Endothelial cell of umbilical vein (primary cell): ENCODE measurements around the gene GNB1. TPM values are rescaled to one million over a fixed set of nuclear protein-coding genes. Genes with fewer than 3 reads are reported as not detected.

ENCODE experiments used
- BruUV-seq: library from RNA; stranded (reverse); fragments of 400-500 nt; replicated peaks from 2 replicates; lab custom pipeline; 2021; lab: Mats Ljungman, UMichigan
- CTCF ChIA-PET: fragments of 300-600, 350-600 bp; sonication (Branson Sonifier 250); formaldehyde crosslinking; loops from one replicate; lab custom pipeline; 2021; ENCODE audit warnings: antibody characterized with exemption, inconsistent platforms; lab: Charles Lee
- POLR2A ChIA-PET: fragments of 300-600, 350-600 bp; sonication (Branson Sonifier 250); formaldehyde crosslinking; loops from one replicate; lab custom pipeline; 2021; ENCODE audit warnings: antibody characterized with exemption, inconsistent platforms; lab: Charles Lee
- DNase-seq: peaks from one replicate; pipeline ENCODE4 v3.0.0-alpha.2; 2011; ENCODE audit warnings: low read depth, low spot score
- FAIRE-seq: peaks from 2 replicates; lab custom pipeline; 2011; peaks lifted over from hg19 to GRCh38; lab: Jason Lieb, UNC
- H2AFZ ChIP-seq: 2 replicates; pipeline ENCODE4 v1.6.0; 2012; ENCODE audit warnings: low read depth, low read length, control low read depth, inconsistent platforms
- H3K27ac ChIP-seq: 2 replicates; pipeline ENCODE4 v1.5.1; 2011; ENCODE audit warnings: low read depth, mild to moderate bottlenecking, control low read depth, low read length, moderate library complexity; ENCODE audit not compliant: insufficient read depth
- H3K27me3 ChIP-seq, 2 experiments: 2 replicates each; pipeline versions ENCODE4 v1.6.0 to v1.6.1; 2011; ENCODE audit warnings: low read length in 2 of 2, mixed read lengths in 1 of 2; ENCODE audit not compliant: control insufficient read depth in 2 of 2, insufficient read depth in 2 of 2
- H3K36me3 ChIP-seq, 2 experiments: 2 replicates in 1 of 2; 3 replicates in 1 of 2; pipeline ENCODE4 v1.5.1; 2011; ENCODE audit warnings: low read length in 2 of 2, mild to moderate bottlenecking in 1 of 2, moderate library complexity in 1 of 2; ENCODE audit not compliant: control insufficient read depth in 2 of 2, insufficient read depth in 2 of 2; ENCODE audit errors: extremely low read depth in 1 of 2
- H3K4me1 ChIP-seq: 3 replicates; pipeline ENCODE4 v1.5.1; 2011; ENCODE audit warnings: mild to moderate bottlenecking, low read length; ENCODE audit not compliant: control insufficient read depth, insufficient read depth; ENCODE audit errors: extremely low read depth
- H3K4me2 ChIP-seq: 2 replicates; pipeline ENCODE4 v1.6.1; 2011; ENCODE audit warnings: low read length, control low read depth, mixed read lengths; ENCODE audit not compliant: insufficient read depth
- H3K4me3 ChIP-seq, 3 experiments: fragments of 200-600 bp in 1 of 3; sonication (generic), shearing (Covaris generic) in 1 of 3; replicated peaks in 1 of 3; 2 replicates each; pipeline ENCODE4 v1.5.1; 2011 to 2016; ENCODE audit warnings: control low read depth in 3 of 3, low read length in 3 of 3, mild to moderate bottlenecking in 2 of 3, inconsistent platforms in 1 of 3, low read depth in 1 of 3, moderate library complexity in 1 of 3; ENCODE audit not compliant: insufficient read depth in 1 of 3
- H3K79me2 ChIP-seq: 2 replicates; pipeline ENCODE4 v1.6.0; 2012; ENCODE audit warnings: low read length, inconsistent platforms; ENCODE audit not compliant: control insufficient read depth, insufficient read depth
- H3K9ac ChIP-seq: replicated peaks from 2 replicates; pipeline ENCODE3; 2011; ENCODE audit warnings: low read length, control low read depth; ENCODE audit not compliant: insufficient read depth; ENCODE audit errors: extremely low read depth
- H3K9me1 ChIP-seq: replicated peaks from 3 replicates; pipeline ENCODE4 v1.6.0; 2011; ENCODE audit warnings: mild to moderate bottlenecking, low read length; ENCODE audit not compliant: control insufficient read depth, insufficient read depth; ENCODE audit errors: extremely low read depth
- H3K9me3 ChIP-seq: replicated peaks from 2 replicates; pipeline ENCODE4 v1.5.1; 2012; ENCODE audit warnings: low read length, inconsistent platforms; ENCODE audit not compliant: control insufficient read depth, insufficient read depth
- H4K20me1 ChIP-seq: replicated peaks from 2 replicates; pipeline ENCODE3; 2011; ENCODE audit warnings: mild to moderate bottlenecking, low read length; ENCODE audit not compliant: control insufficient read depth, insufficient read depth; ENCODE audit errors: extremely low read depth
- JUN ChIP-seq: IDR thresholded peaks from 2 replicates; pipeline ENCODE4 v1.6.1; 2011; ENCODE audit warnings: borderline replicate concordance, low read depth; ENCODE audit not compliant: insufficient read length, insufficient read depth
- POLR2A ChIP-seq: IDR thresholded peaks from 2 replicates; pipeline ENCODE4 v1.6.1; 2012; ENCODE audit warnings: low read depth, mild to moderate bottlenecking, control low read depth, low read length
- dilution Hi-C: fragments of 300-500 bp; cut with MboI; formaldehyde crosslinking; loops from one replicate; pipeline ENCODE4 v1.15.0; 2019; ENCODE audit warnings: low sequenced_read_pairs; ENCODE audit not compliant: extremely low pct_ligation_motif_present
- intact Hi-C: fragments of 100-400 bp; cut with micrococcal nuclease; formaldehyde crosslinking; loops from one replicate; pipeline ENCODE4 v1.10.0; 2022
- polyA plus RNA-seq, 4 experiments: library from polyadenylated mRNA; depleted of rRNA in 3 of 4; stranded (reverse) in 3 of 4; unstranded in 1 of 4; fragments of >200 nt; gene quantifications; 2 replicates each; pipeline versions ENCODE4 v1.2.1 to v1.2.3, GENCODE V29; 2011 to 2012; ENCODE audit warnings: missing spikeins in 1 of 4
- total RNA-seq: library from RNA; stranded (reverse); gene quantifications from 2 replicates; pipeline ENCODE4 v1.2.3, GENCODE V29; 2021
- TF ChIP-seq, protein P1 (sequence below): IDR thresholded peaks from 2 replicates; pipeline ENCODE4 v1.6.1; 2011; ENCODE audit not compliant: insufficient read depth, insufficient read length
- TF ChIP-seq, protein P2 (sequence below), 2 donors: IDR thresholded peaks; 1 replicate in 1 of 2; 2 replicates in 1 of 2; pipeline ENCODE4 v1.5.1; 2011; ENCODE audit warnings: low read length in 2 of 2, mild to moderate bottlenecking in 2 of 2, moderate library complexity in 2 of 2, control low read depth in 1 of 2, inconsistent platforms in 1 of 2, low read depth in 1 of 2; ENCODE audit not compliant: insufficient read depth in 1 of 2; ENCODE audit errors: extremely low read depth in 1 of 2

GNB1 gene
- total and polyA plus RNA-seq, 2 donors (not counting 3 experiments of a cell fraction or from before 2014, with no cell fraction given) = 501 to 529 TPM

DNA sequence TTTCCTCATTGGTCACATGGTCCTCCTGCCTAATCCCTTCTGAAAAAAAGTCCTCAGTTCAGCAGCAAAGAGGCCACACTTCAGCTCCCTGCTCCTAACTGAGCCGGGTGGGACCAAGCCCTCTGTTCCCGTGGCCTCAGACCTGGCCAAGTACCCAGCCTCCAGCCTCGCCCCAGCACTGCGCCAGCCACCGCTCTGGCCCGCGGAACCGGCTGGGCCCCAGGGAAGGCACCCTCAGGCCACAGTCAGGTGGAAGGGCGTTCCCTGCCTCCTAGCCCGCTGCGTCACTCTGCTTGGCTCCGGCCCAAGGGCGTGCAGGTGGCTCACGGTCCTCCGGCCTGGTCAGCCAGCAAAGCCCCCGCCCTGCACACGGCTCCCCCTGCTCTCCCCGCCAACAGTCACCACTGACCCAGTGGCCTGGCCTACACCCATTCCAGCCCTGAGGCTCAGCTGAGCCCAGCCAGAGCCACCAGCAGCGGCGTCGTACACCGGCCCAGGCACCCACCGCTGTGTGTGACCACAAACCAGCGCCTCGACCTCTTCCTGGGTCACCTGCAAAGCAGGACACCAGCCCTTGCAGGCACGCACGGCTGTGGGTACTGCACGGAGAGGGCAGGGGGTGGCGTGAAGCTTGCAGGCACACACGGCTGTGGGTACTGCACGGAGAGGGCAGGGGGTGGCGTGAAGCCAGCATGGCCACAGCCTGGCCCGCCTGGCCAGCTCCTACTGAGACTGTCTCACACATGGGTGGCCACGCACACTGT, 132.0 kb downstream of the GNB1 start:
- no peak overlapping the region for H3K9ac ChIP-seq
- no peak overlapping the region for H3K4me3 ChIP-seq
- BruUV-seq = no TSS peak
- peaks cover 4 to 42% of the 10 kb centered on the region in 2 experiments for H3K36me3 ChIP-seq
- H3K9me1 ChIP-seq = no peaks in the 10 kb centered on the region
- no peaks in the 10 kb centered on the region for H3K9me3 ChIP-seq
- H3K27ac ChIP-seq = no peak overlapping the region
- no peaks in the 10 kb centered on the region for H3K4me1 ChIP-seq
- peaks cover 8% of the 10 kb centered on the region for H3K79me2 ChIP-seq
- no peaks in the 10 kb centered on the region for H4K20me1 ChIP-seq
- POLR2A ChIA-PET = no interaction called here
- intact Hi-C loops (no loop called here), dilution Hi-C loops (no loop called here)
- no peaks in the 10 kb centered on the region for H3K27me3 ChIP-seq
- no peak overlapping the region for H3K4me2 ChIP-seq
- CTCF ChIA-PET = interaction anchor here (1.5 to 1.8 kb wide), 2 partner anchors 10 to 147 kb away, joined by 4 to 5 read pairs; no protein-coding TSS in a partner anchor
- H2AFZ ChIP-seq = no peak overlapping the region
- DNase-seq (peak; percentile 15), FAIRE-seq (no peak)
- TF ChIP-seq, protein P1, sequence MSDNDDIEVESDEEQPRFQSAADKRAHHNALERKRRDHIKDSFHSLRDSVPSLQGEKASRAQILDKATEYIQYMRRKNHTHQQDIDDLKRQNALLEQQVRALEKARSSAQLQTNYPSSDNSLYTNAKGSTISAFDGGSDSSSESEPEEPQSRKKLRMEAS = no peak
- TF ChIP-seq JUN (no peak), POLR2A (no peak)
- TF ChIP-seq, protein P2, sequence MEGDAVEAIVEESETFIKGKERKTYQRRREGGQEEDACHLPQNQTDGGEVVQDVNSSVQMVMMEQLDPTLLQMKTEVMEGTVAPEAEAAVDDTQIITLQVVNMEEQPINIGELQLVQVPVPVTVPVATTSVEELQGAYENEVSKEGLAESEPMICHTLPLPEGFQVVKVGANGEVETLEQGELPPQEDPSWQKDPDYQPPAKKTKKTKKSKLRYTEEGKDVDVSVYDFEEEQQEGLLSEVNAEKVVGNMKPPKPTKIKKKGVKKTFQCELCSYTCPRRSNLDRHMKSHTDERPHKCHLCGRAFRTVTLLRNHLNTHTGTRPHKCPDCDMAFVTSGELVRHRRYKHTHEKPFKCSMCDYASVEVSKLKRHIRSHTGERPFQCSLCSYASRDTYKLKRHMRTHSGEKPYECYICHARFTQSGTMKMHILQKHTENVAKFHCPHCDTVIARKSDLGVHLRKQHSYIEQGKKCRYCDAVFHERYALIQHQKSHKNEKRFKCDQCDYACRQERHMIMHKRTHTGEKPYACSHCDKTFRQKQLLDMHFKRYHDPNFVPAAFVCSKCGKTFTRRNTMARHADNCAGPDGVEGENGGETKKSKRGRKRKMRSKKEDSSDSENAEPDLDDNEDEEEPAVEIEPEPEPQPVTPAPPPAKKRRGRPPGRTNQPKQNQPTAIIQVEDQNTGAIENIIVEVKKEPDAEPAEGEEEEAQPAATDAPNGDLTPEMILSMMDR (IDR thresholded peaks at IDR 0.05; ENCODE audit: extremely low read depth in 1 of 2, insufficient read depth in 1 of 2, low read depth in 1 of 2, low read length in 2 of 2) = no peak
